ENCODE results near the gene BAG1.

Gene BAG1

DNA sequence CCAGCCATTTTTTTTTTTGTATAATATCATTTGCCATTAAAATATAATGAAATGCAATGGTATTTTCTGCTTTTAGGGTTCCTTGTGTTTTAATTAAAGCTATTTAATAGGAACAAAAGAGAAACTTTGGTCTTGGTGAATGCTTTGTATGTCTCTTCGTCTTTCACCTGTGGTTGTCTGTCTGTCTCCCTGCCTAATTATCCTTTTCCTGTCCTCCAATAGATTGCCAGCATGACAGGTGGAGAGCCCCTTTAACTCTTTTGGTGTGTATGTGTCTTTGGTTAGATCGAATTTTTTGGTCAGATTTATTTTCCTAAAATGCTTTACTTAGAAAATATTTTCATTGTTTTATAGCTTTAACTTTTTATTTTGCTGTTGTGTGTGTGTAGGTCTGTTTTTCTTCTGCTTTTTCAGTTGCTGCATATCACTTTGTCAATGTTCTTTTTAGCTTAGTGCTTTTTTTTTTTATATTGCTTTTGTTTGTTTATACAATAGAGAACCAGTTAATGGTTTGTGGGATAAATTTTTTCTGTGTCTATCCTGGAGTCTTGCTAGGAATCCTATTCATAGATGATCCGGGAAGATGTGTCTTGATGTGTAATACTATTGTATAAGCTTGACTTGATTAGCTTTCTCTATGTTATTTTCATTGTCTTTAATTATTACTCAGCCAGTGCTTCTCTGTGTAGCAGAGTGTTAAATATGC lies 8.9 kb upstream of the BAG1 start:
- POLR2A ChIA-PET = interaction anchor here (0.6 to 0.9 kb wide), 2 partner anchors 184 to 248 kb away, joined by 3 to 4 read pairs; partner anchors contain the start of gene DNAJA1
- CTCF ChIA-PET = interaction anchor here (1.4 to 4.8 kb wide), 3 partner anchors 12 to 30 kb away, joined by 4 to 53 read pairs (median 4); no protein-coding TSS in a partner anchor
- TF ChIP-seq, protein P1, sequence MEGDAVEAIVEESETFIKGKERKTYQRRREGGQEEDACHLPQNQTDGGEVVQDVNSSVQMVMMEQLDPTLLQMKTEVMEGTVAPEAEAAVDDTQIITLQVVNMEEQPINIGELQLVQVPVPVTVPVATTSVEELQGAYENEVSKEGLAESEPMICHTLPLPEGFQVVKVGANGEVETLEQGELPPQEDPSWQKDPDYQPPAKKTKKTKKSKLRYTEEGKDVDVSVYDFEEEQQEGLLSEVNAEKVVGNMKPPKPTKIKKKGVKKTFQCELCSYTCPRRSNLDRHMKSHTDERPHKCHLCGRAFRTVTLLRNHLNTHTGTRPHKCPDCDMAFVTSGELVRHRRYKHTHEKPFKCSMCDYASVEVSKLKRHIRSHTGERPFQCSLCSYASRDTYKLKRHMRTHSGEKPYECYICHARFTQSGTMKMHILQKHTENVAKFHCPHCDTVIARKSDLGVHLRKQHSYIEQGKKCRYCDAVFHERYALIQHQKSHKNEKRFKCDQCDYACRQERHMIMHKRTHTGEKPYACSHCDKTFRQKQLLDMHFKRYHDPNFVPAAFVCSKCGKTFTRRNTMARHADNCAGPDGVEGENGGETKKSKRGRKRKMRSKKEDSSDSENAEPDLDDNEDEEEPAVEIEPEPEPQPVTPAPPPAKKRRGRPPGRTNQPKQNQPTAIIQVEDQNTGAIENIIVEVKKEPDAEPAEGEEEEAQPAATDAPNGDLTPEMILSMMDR (IDR thresholded peaks at IDR 0.05; ENCODE audit: control extremely low read depth, extremely low read depth, low read depth, missing control alignments) = no peak
- no peak for DNase-seq (ENCODE audit: extremely low spot score)

DNA sequence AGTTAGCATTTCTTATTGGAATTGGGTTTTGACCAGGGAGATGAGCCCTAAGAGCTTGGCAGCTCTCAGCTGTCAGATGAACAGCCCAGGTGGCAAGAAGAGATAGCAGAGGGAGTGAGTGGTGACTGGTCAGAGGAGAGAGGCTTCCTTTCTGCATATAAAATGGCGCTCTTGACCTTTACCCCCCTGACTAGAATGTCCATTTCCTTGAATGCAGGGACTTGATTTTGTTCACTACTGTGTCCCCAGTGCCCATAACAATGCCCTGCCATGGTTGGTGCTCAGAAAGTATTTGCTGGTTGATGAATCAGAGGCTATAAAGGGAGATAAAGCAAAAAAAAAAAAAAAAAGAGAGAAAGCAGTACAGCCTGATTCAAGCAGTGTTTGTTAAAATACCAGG lies 7.6 kb upstream of the BAG1 start:
- TF ChIP-seq, protein P1 (IDR thresholded peaks at IDR 0.05; ENCODE audit: control extremely low read depth, extremely low read depth, low read depth, missing control alignments) = no peak
- ChIA-PET POLR2A (no interaction called here), CTCF (interaction anchor here (4.8 kb wide), 1 partner anchor 13 kb away, joined by 53 read pairs; no protein-coding TSS in a partner anchor)
- DNase-seq (ENCODE audit: extremely low spot score) = no peak

DNA sequence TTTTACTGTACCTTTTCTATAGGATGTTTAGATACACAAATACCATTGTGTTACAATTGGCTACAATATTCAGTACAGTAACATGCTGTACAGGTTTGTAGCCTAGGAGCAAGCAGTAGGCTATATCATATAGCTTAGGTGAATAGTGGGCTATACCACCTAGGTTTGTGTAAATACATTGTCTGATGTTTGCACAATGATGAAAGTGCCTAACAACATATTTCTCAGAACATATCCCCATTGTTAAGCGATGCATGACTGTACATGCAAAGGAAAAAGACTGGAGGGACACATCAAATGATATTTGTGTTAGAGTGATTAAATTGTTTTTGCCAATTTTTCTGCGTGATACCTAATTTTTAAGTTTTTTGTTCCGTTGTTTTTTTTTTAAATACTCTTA lies 5.6 kb upstream of the BAG1 start:
- CTCF ChIA-PET = interaction anchor here (1.6 kb wide), 1 partner anchor 13 kb away, joined by 7 read pairs; no protein-coding TSS in a partner anchor
- no peak for DNase-seq (ENCODE audit: extremely low spot score)
- TF ChIP-seq, protein P1 (IDR thresholded peaks at IDR 0.05; ENCODE audit: control extremely low read depth, extremely low read depth, low read depth, missing control alignments) = no peak
- POLR2A ChIA-PET = no interaction called here

DNA sequence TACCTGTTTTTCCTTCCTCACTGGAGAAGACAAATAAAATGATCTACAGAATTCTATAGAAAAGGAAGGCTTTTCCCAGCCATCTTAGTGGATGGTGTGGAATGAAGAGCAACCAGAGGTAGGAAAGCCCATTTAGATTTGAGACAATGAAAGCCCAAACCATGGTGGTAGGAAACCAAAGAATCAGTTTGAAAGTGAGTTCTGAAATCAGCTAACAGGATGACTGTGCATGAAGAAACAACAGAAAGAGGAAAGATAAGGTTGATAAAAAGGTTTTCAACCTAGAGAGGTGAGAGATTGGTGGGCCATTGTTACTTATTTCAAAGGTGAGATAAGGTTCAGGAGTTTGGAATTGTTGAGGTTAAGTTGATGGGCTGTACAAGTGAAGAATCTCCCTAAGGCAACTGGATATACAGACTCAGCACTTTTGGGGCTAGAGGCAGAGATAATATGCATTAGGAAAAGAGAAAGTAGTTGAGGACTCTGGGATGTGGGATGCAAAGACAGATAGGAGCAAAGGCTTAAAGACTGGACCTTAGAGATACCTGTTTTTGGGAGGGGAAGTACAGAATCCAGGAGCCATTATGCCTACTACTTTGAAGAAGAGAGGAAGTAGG lies 2.8 kb upstream of the BAG1 start:
- POLR2A ChIA-PET = no interaction called here

DNA sequence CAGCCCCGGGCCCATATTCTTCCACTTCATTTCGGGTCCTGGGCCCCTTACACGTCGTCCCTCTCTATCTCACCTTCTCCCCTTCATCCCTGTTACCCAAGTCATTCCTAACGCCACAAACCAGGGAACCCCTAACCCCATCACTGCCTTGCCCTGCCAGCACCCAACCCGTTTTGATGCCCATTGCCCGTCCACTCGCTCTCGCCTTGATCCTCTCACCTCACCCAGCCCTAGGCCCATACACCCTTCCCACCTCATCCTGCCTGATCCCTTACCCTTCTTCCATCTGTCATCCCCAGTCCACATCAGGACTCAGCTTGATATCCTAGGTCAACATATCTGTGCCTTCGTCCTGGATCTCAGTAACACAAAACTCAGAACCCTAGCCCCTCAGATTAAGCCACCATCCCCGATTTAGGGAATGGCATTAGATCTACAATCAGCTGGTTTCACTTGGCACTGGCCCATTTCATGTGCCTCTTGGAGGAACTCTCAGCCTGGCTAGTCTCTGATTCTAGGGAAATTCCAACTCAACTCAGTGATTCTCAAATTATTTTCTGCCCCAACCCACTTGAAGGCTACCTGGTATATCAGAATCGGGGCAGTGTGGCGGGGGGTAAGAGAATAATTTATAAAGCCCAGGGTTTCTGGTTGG lies 830 bp upstream of the BAG1 start:
- TF ChIP-seq, protein P1 (IDR thresholded peaks at IDR 0.05; ENCODE audit: control extremely low read depth, extremely low read depth, low read depth, missing control alignments) = no peak
- no peak for DNase-seq (ENCODE audit: extremely low spot score)
- CTCF ChIA-PET = interaction anchor here (0.7 to 1.9 kb wide), 3 partner anchors 17 to 39 kb away, joined by 3 to 6 read pairs (median 4); no protein-coding TSS in a partner anchor
- POLR2A ChIA-PET = no interaction called here

More for the DNA sequence above, 2.8 kb upstream of the BAG1 start:
- CTCF ChIA-PET = interaction anchor here (1.1 to 1.6 kb wide), 2 partner anchors 20 kb away, joined by 3 to 6 read pairs; no protein-coding TSS in a partner anchor
- no peak for DNase-seq (ENCODE audit: extremely low spot score)
- TF ChIP-seq, protein P1 (IDR thresholded peaks at IDR 0.05; ENCODE audit: control extremely low read depth, extremely low read depth, low read depth, missing control alignments) = no peak

DNA sequence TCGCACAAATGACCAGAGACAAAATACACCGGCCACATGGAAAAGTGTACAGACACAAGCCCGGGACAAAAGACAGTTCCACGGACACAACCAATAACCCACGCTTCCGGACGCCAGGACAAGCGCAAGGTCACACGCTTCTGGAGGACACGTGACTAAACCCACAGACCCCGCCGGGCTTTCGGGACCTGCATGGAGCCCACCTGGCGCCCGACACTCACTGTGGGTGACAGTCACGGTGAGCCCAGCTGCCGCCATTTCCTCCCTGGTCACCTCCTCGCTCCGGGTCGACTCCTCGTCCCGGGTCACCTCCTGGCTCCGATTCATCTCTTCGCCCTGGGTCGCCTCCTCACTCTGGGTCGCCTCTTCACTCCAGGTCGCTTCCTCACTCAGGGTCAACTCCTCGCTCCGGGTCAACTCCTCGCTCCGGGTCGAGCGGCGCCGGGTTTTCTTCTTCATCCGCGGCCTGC lies 470 bp downstream of the BAG1 start:
- ChIA-PET POLR2A (interaction anchor here (0.5 to 1.0 kb wide), 3 partner anchors 26 to 239 kb away, joined by 3 to 6 read pairs (median 3); partner anchors contain the start of genes DNAJA1 and NFX1), CTCF (interaction anchor here (0.8 to 1.9 kb wide), 9 partner anchors 16 to 201 kb away, joined by 3 to 5 read pairs (median 3); no protein-coding TSS in a partner anchor)
- TF ChIP-seq, protein P1 (IDR thresholded peaks at IDR 0.05; ENCODE audit: control extremely low read depth, extremely low read depth, low read depth, missing control alignments) = no peak
- DNase-seq (ENCODE audit: extremely low spot score) = peak; percentile 47
